ENCODE results near the gene DPEP2NB.
"Not testable (repeated sequence)": the region's sequence is repeated elsewhere in the genome, so short reads cannot be mapped to it uniquely, and the experiment has no call there.

DPEP2NB gene

GRCh38 chr16:68009872-68010271, 5.8 kb downstream of the DPEP2NB start:
- DNase-seq = not testable (repeated sequence)

GRCh38 chr16:68009157-68009735, 6.5 kb downstream of the DPEP2NB start:
- no peak for DNase-seq

- no peak for DNase-seq
Observed at GRCh38 chr16:68005786-68006286, 9.9 kb downstream of the DPEP2NB start.

- DNase-seq = no peak
Observed at GRCh38 chr16:68005211-68005610, 10.5 kb downstream of the DPEP2NB start.

GRCh38 chr16:68003031-68003430, 12.7 kb downstream of the DPEP2NB start:
- no peak for DNase-seq

- no peak for DNase-seq
Observed at GRCh38 chr16:68000450-68000849, 15.3 kb downstream of the DPEP2NB start.

- DNase-seq = no peak
Observed at GRCh38 chr16:67999985-68000384, 15.7 kb downstream of the DPEP2NB start.

- not testable (repeated sequence) for DNase-seq
Observed at GRCh38 chr16:67998779-67999688, 16.7 kb downstream of the DPEP2NB start, which contains the start of gene DPEP2. Gene DPEP2, minus strand, starts transcription at chr16:67999484. Its CDS starts 6,272 bp downstream, at chr16:67993212.

- DNase-seq = not testable (repeated sequence)
Observed at GRCh38 chr16:67998231-67998778, 17.4 kb downstream of the DPEP2NB start.

GRCh38 chr16:67996666-67997065, 19.0 kb downstream of the DPEP2NB start:
- DNase-seq = no peak

GRCh38 chr16:67995423-67995822, 20.3 kb downstream of the DPEP2NB start:
- no peak for DNase-seq

GRCh38 chr16:67994040-67994408, 21.7 kb downstream of the DPEP2NB start:
- not testable (repeated sequence) for DNase-seq

GRCh38 chr16:67993207-67994039, 22.3 kb downstream of the DPEP2NB start:
- peak; percentile 57 for DNase-seq

- DNase-seq = no peak
Observed at GRCh38 chr16:67992661-67993206, 23.0 kb downstream of the DPEP2NB start.

- DNase-seq = no peak
Observed at GRCh38 chr16:67990018-67990386, 25.7 kb downstream of the DPEP2NB start.

- no peak for DNase-seq
Observed at GRCh38 chr16:67989322-67990017, 26.2 kb downstream of the DPEP2NB start.

GRCh38 chr16:67988675-67989074, 27.0 kb downstream of the DPEP2NB start:
- no peak for DNase-seq

GRCh38 chr16:67987460-67988160, 28.1 kb downstream of the DPEP2NB start:
- DNase-seq = no peak

GRCh38 chr16:67986949-67987348, 28.8 kb downstream of the DPEP2NB start:
- no peak for DNase-seq

- DNase-seq = no peak
Observed at GRCh38 chr16:67982011-67982696, 33.6 kb downstream of the DPEP2NB start.

Measured in NK-92 treated with Interleukin-12 subunit alpha and Interleukin-12 subunit beta, amount 100 ng/mL, for 24 hours (cell line).